ENCODE measurements around the gene PLXNB3. TPM values are rescaled to one million over a fixed set of nuclear protein-coding genes. Genes with fewer than 3 reads are reported as not detected.

Gene PLXNB3
- total and polyA plus RNA-seq, 2 of the 13 experiments (the other 11 are each of a cell fraction or from before 2014, with no cell fraction given): 3.0 to 6.9 TPM

DNA sequence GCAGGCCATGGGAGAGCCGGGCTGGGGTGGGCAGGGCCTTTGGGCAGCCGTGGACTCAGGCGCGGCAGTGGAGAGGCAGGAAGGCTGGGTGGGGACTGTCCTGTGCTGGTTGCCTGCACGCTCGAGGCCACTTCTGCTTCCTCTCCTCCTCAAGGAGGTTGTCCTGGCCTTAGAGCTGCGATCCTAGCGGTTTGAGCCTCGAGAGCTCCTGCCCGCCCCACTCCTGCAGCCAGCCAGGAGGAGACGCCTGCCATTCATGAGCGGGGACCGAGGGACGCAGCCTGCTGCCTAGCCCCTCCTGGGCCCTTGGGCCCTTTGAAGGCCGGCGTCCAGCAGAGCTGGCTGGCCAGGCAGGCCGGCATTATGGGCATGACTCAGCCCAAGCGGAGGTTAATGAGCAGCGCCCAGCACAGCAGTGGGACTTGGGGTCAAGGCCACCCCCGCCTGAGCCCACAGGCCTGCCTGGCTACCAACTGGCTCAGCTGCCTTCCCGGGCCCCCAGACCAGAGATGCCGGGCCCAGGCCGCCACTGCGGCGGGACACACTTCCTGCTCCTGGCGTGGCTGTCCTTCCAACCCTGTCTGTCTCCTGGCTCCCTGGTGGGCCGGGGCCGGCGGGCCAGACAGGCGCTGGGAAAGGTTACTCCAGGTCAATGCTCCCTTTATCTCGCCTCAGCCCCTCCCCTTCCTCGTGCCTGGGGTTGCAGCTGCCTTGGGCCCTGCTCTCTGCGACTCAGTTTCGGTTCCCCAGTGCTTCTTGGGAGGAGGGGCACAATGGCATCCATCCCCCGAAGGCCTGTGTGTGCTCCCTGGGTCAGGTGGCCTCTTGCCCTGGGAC is 37.5 kb upstream of the PLXNB3 start (continued):
- TF ChIP-seq TBP (CRISPR knock-in tag; IDR thresholded peaks at IDR 0.05): no peak
- TF ChIP-seq, protein P1, sequence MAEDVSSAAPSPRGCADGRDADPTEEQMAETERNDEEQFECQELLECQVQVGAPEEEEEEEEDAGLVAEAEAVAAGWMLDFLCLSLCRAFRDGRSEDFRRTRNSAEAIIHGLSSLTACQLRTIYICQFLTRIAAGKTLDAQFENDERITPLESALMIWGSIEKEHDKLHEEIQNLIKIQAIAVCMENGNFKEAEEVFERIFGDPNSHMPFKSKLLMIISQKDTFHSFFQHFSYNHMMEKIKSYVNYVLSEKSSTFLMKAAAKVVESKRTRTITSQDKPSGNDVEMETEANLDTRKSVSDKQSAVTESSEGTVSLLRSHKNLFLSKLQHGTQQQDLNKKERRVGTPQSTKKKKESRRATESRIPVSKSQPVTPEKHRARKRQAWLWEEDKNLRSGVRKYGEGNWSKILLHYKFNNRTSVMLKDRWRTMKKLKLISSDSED (CRISPR knock-in tag; IDR thresholded peaks at IDR 0.05): no peak
- peak; percentile 65 for TF ChIP-seq TBL1XR1 (IDR thresholded peaks at IDR 0.05; ENCODE audit: borderline replicate concordance, low read length, partially characterized antibody)
- TF ChIP-seq, protein P2, sequence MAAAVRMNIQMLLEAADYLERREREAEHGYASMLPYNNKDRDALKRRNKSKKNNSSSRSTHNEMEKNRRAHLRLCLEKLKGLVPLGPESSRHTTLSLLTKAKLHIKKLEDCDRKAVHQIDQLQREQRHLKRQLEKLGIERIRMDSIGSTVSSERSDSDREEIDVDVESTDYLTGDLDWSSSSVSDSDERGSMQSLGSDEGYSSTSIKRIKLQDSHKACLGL (CRISPR knock-in tag; IDR thresholded peaks at IDR 0.05): peak; percentile 40; the same call in 1 of the 2 replicates
- TF ChIP-seq, protein P3, sequence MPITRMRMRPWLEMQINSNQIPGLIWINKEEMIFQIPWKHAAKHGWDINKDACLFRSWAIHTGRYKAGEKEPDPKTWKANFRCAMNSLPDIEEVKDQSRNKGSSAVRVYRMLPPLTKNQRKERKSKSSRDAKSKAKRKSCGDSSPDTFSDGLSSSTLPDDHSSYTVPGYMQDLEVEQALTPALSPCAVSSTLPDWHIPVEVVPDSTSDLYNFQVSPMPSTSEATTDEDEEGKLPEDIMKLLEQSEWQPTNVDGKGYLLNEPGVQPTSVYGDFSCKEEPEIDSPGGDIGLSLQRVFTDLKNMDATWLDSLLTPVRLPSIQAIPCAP (CRISPR knock-in tag; IDR thresholded peaks at IDR 0.05; ENCODE audit: low read depth): no peak
- TF ChIP-seq, protein P4, sequence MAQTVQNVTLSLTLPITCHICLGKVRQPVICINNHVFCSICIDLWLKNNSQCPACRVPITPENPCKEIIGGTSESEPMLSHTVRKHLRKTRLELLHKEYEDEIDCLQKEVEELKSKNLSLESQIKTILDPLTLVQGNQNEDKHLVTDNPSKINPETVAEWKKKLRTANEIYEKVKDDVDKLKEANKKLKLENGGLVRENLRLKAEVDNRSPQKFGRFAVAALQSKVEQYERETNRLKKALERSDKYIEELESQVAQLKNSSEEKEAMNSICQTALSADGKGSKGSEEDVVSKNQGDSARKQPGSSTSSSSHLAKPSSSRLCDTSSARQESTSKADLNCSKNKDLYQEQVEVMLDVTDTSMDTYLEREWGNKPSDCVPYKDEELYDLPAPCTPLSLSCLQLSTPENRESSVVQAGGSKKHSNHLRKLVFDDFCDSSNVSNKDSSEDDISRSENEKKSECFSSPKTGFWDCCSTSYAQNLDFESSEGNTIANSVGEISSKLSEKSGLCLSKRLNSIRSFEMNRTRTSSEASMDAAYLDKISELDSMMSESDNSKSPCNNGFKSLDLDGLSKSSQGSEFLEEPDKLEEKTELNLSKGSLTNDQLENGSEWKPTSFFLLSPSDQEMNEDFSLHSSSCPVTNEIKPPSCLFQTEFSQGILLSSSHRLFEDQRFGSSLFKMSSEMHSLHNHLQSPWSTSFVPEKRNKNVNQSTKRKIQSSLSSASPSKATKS (CRISPR knock-in tag; IDR thresholded peaks at IDR 0.05): no peak
- TF ChIP-seq TMF1 (CRISPR knock-in tag; IDR thresholded peaks at IDR 0.05; ENCODE audit: low read depth): peak; percentile 59; the same call in 1 of the 2 replicates
- TF ChIP-seq ZNF562 (CRISPR knock-in tag; IDR thresholded peaks at IDR 0.05; ENCODE audit: borderline replicate concordance): no peak
- no peak for TF ChIP-seq ZNF367 (CRISPR knock-in tag; IDR thresholded peaks at IDR 0.05; ENCODE audit: borderline replicate concordance)
- TF ChIP-seq ATF1 (CRISPR knock-in tag; IDR thresholded peaks at IDR 0.05): no peak
- TF ChIP-seq ZBTB42 (CRISPR knock-in tag; IDR thresholded peaks at IDR 0.05): no peak
- peak; percentile 41; the same call in 1 of the 2 replicates for TF ChIP-seq TOPORS (CRISPR knock-in tag; IDR thresholded peaks at IDR 0.05)
- peak; percentile 93 for TF ChIP-seq RXRB (CRISPR knock-in tag; IDR thresholded peaks at IDR 0.05; ENCODE audit: borderline replicate concordance)
- peak; percentile 80 for TF ChIP-seq ZFX (CRISPR knock-in tag; IDR thresholded peaks at IDR 0.05; ENCODE audit: low read depth)
- TF ChIP-seq, protein P5, sequence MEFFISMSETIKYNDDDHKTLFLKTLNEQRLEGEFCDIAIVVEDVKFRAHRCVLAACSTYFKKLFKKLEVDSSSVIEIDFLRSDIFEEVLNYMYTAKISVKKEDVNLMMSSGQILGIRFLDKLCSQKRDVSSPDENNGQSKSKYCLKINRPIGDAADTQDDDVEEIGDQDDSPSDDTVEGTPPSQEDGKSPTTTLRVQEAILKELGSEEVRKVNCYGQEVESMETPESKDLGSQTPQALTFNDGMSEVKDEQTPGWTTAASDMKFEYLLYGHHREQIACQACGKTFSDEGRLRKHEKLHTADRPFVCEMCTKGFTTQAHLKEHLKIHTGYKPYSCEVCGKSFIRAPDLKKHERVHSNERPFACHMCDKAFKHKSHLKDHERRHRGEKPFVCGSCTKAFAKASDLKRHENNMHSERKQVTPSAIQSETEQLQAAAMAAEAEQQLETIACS (CRISPR knock-in tag; IDR thresholded peaks at IDR 0.05): no peak
- TF ChIP-seq, protein P6, sequence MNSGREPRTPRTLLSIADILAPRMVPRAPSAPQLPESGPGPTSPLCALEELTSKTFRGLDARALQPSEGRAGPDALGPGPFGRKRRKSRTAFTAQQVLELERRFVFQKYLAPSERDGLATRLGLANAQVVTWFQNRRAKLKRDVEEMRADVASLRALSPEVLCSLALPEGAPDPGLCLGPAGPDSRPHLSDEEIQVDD (CRISPR knock-in tag; IDR thresholded peaks at IDR 0.05; ENCODE audit: borderline replicate concordance): no peak
- no peak for TF ChIP-seq ZFP90 (CRISPR knock-in tag; IDR thresholded peaks at IDR 0.05; ENCODE audit: borderline replicate concordance)
- no peak for TF ChIP-seq KLF15 (CRISPR knock-in tag; IDR thresholded peaks at IDR 0.05; ENCODE audit: borderline replicate concordance)
- TF ChIP-seq, protein P7, sequence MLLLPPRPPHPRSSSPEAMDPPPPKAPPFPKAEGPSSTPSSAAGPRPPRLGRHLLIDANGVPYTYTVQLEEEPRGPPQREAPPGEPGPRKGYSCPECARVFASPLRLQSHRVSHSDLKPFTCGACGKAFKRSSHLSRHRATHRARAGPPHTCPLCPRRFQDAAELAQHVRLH (CRISPR knock-in tag; IDR thresholded peaks at IDR 0.05; ENCODE audit: borderline replicate concordance, low read depth): no peak
- no peak for TF ChIP-seq ZNF878 (CRISPR knock-in tag; IDR thresholded peaks at IDR 0.05)
- TF ChIP-seq GTF2F1 (IDR thresholded peaks at IDR 0.05; ENCODE audit: low read length): no peak

Measured in HepG2 (cell line).